Astrocyte (in vitro differentiated cells and primary cell): ENCODE data around the gene SHC3.

Experiments used
- CTCF ChIP-seq: IDR thresholded peaks from 2 replicates; pipeline ENCODE4 v1.5.1; 2011; ENCODE audit warnings: low read depth, mild to moderate bottlenecking, inconsistent platforms, low read length, moderate library complexity; ENCODE audit not compliant: insufficient read depth
- EZH2 ChIP-seq: IDR thresholded peaks from 2 replicates; pipeline ENCODE4 v1.6.1; 2012; ENCODE audit warnings: mild to moderate bottlenecking, low read length, inconsistent platforms; ENCODE audit not compliant: insufficient read depth

GRCh38 chr9:88969646-88970373 is 208.8 kb downstream of the SHC3 start:
- no peak for TF ChIP-seq CTCF
- no peak for TF ChIP-seq EZH2
